ENCODE measurements around the gene GNAQ.
"Not testable (repeated sequence)": the region's sequence is repeated elsewhere in the genome, so short reads cannot be mapped to it uniquely, and the experiment has no call there.

GNAQ gene

DNA sequence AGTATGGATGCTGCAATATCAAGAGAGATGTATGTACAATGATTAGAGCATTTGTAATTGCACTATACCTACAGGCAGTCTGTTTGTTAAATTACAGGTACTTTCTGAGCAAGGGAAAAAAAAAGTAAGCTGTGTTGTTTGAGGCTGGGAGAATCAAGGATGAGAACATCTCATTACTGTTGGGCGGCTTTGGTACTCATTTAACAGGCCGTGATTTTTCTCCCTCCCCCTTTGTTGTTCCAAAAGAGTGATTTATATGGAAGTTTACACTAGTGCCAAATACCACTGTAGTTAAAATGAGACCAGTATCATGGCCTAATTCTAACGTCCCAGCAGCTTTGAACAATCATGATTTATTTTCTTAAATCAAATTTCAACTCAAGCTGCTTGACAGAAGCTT, 312.3 kb downstream of the GNAQ start:
- no peak for DNase-seq

DNA sequence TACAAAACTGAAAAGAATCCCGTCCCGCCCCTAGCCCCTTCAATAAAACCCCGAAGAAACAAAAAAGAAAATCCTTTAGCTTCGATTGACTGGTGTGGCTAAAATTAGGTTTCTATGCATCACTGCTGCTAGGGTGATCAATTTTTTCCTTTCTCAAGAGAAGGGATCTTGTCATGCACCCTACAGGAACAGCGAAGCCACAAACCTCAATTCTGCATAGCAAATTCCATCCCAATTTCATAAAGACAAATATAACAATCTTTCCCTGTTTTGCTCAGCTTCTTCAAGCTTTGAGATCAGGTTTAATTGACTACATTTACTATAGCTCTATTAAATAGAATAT, 313.3 kb downstream of the GNAQ start:
- not testable (repeated sequence) for DNase-seq

DNA sequence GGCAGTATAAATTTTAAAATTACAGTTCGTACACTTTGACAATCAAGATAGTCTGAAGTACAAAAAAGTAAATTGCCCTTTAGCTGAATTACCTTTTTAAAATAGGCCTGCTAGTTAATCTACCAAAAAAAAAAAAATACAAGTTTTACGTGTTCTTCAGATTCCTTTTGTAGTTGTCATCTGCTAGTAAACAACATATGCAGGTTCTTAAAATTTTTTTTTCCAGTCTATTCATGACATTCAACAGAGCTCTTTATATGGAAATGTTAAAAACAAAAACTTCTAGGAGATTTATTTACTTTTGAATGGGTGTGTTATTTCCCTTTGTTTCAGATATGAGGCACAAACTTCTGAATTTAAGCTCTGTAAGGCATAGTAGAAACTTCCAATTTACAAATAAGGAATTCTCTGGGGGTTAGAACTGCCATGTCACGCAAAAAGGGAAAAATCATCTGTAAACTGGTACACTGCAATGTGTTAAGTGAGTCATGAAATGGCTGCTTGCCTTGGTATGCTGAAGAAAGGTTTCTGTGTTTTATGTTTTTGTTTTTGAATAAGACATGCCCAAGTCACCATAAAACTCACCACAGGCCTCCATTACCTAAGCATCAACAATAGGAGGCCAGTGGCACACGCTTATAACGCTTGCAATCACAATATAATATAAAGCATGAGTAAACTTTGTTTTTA, 313.9 kb downstream of the GNAQ start:
- DNase-seq: not testable (repeated sequence)

DNA sequence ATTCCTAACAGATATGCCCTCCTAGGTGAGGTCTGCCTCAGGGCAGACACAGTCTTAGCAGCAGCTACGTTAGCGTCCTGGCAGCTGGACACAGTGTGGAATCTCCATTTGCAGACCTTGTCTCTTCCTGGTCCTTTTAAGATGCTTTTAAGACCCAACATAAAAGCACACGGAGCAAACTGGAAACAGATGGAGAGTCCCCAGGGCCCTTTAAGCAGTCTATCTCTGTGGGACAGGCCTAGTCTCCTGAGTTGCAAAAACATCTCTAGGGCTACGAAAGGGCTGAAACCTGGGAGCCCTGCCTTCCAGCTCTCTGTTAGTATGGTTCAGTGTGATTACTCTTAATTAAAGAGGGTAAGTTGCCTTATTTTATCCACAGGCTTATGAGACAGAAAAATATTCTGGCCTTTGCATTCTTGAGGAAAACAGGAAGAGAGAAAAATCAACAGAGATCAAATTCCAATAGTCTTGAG, 317.5 kb downstream of the GNAQ start:
- no peak for DNase-seq

DNA sequence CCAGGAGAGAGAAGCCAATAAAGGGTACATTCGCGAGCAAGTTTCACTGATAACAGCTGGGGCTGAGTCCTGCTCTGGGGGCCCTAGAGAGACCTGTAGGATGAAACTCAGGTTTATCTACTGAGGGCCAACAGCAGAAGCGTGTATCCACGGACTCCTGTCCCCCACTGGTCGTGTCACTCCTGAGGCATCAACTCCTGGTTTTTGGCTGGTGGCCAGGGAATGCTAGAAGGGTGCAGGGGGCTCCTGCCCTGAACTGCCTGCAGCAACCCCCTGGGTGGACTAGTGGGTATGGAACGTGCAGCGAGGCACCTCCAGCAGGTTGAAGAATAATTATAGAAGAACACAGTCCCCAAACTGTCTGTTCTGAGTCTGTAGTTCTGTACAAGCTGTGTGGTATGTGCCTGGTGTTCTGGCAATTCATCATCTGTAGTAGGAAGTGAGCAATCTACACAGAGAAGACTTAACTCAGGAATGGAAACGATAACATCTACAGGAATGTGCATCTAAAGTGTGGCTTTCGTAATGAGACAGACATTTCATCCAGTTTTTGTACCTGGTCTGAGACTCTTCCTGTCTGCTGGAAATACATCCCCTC, 319.0 kb downstream of the GNAQ start:
- DNase-seq: no peak

DNA sequence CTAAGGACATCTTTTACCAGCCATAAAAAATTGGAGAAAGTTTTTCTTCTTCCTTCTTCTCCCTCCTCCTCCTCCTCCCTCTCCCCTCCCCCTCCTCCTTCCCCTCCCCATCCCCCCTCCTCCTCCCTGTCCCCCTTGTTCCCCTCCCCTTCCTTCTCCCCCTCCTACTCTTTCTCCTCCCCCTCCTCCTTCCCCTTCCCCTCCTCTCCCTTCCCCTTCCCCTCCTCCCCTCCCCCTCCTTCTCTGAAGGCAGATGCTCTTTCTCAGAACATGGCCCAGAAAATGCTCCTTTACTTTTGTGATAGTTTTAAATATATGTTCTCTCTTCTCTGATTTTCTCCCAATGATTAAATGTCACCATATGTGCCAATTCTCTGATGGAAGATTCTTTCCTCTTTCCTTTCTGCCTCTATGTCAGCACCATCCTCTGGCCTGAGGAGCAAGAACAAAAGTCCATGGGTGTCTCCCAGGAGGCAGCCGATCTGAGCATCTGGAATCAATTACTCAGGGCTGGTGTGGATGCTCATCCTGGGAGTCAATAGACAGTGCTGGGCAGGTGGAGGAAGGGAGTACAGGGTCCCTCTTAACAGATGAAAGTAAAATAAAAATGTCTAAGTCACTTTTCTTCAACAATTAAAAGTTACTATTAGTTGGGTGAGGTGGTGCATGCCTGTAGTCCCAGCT, 320.5 kb downstream of the GNAQ start:
- DNase-seq: no peak

DNA sequence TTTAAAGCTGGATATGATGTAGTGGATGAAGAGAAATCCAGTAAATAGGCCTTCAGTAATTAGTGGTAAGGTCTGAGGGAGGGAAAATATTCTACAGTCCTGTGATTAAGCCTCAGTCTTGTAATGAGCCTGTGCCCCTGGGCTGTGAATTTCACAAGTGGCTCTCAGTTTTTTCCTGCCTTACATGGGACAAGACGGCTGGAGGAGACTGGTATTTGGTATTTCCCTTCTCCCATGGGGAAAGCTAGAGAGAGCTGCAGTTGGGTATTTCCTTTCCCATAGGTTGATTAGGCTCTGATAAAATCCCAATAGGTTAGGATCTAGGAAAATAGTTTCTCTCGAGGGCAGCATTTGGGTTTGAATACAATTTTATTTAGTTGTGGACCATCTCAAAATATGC, 321.3 kb downstream of the GNAQ start:
- no peak for DNase-seq

DNA sequence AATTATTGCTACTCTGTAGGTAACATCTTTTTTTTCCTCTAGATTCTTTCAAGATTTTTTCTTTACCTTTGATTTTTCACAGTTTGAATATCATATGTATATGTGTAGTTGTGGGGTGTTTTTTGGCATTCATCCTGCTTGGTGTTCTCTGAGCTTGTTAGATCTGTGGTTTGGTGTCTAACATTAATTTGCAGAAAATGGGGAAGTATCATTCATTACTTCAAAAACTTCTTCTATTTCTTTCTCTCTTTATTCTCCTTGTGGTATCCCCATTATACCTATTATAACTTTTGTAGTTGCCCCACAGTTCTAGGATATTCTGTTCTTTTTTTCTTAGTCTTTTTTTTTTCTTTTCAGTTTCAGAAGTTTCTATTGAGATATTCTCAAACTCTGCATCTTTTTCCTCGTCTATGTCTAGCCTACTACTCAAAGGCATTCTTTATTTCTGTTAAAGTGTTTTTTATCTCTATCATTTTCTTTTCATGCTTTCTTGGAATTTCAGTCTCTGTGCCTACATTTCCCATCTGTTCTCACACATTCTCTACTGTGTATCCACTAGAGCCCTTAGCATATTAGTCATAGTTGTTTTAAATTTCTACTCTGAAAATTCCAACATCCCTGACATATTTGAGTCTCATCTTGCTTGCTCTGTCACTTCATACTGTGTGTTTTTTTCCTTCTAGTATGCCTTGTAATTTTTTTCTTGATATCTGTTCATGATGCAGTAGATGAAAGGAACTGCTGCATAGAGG, 323.4 kb downstream of the GNAQ start:
- no peak for DNase-seq

DNA sequence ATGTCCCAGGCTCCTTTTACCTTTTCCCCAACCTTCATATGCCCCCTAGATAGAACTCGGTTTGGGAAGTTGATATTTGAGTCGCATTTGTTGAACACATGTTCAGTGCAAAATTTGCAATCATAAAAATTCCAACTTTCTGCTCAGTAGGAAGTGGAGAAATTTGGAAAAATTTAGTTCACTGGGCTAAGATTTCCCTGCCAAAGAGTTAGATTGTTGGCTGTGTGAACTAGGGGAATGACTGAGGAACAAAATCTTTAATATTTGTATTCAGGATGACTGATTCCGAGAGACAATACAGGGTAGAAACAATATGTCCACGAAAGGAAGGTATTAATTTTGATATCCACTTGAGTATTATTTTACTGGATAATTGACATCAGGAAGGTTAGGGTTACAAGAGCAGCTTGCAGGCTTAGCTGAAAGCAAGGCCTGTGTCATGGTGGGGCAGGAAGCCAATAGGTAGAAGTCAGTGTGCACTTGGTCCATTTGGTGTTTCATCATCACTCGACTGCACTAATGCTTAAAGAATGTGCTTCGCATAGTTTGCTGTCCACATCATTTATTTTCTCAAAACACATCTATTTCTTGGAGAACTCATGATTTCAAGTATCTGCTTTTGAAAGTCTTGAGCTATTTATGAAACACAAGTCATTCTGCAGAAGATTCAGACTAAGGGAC, 324.1 kb downstream of the GNAQ start:
- DNase-seq: no peak

DNA sequence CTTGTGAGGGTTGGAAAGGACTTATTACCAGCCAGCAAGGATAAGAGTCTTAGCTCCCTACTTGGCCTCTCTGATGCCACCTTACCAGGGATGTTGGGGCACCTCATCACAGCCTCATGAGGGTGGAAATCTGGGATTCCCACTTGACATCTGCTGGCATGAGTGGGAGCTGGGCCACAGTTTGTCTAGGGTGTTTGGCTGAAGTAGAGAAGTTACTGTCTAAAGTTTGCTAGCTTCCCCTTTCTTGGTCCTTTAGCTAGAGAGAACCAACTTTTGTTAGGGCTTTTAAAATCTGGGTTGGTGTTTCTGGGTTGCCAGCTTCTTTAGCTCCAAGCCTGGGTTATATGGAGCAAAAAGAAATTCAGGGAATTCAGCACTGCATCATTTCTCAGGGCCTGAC, 326.0 kb downstream of the GNAQ start:
- no peak for DNase-seq

DNA sequence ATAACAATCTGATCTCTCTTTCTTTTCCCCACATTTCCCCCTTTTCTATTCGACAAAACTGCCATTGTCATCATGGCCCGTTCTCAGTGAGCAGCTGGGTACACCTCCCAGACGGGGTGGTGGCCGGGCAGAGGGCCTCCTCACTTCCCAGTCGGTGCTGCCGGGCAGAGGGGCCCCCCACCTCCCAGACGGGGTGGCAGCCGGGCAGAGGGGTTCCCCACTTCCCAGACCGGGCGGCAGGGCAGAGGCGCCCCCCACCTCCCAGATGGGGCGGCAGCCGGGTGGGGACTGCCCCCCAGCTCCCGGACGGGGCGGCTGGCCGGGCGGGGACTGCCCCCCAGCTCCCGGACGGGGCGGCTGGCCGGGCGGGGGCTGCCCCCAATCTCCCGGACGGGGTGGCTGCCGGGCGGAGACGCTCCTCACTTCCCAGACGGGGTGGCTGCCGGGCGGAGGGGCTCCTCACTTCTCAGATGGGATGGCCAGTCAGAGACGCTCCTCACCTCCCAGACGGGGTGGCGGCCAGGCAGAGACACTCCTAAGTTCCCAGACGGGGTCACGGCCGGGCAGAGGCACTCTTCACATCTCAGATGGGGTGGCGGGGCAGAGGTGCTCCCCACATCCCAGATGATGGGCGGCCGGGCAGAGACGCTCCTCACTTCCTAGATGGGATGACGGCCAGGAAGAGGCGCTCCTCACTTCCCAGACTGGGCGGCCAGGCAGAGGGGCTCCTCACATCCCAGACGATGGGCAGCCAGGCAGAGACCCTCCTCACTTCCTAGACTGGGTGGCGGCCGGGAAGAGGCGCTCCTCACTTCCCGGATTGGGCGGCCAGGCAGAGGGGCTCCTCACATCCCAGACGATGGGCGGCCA, 328.9 kb downstream of the GNAQ start:
- not testable (repeated sequence) for DNase-seq

DNA sequence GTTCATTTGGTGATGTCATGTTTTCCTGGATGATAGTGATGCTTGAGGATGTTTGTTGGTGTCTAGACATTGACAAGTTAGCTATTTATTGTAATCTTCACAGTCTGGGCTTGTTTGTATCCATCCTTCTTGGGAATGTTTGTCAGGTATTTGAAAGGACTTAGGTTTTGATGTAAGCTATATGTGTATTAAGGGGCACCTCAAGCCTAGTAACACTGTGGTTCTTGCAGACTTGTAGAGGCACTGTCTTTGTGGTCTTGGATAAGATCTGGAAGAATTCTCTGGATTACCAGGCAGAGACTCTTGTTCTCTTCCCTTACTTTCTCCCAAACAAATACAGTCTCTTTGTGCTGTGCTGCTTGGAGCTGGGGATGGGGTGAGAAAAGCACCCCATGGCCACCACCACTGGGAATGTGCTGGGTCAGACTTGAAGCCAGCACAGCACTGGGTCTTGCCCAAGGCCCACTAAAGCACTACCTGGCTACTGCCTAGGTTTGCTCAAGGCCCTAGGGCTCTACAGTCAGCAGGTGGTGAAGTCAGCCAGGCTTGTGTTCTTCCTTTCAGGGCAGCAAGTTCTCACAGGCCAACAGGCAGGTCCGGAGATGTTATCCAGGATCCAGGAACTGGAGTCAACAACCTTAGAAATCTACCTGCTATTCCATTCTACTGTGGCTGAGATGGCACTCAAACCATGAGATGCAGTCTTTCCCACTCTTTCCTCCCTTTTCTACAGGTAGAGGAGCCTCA, 334.2 kb downstream of the GNAQ start:
- DNase-seq: no peak

DNA sequence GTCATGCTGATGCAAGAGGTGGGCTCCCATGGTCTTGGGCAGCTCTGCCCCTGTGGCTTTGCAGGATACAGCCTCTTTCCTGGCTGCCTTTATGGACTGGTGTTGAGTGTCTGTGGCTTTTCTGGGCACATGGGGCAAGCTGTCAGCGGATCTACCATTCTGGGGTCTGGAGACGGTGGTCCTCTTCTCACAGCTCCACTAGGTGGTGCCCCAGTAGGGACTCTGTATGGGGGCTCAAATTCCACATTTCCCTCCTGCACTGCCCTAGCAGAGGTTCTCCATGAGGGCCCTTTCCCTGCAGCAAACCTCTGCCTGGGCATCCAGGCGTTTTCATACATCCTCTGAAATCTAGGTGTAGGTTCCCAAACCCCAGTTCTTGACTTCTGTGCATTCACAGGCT, 340.9 kb downstream of the GNAQ start:
- DNase-seq: not testable (repeated sequence)

DNA sequence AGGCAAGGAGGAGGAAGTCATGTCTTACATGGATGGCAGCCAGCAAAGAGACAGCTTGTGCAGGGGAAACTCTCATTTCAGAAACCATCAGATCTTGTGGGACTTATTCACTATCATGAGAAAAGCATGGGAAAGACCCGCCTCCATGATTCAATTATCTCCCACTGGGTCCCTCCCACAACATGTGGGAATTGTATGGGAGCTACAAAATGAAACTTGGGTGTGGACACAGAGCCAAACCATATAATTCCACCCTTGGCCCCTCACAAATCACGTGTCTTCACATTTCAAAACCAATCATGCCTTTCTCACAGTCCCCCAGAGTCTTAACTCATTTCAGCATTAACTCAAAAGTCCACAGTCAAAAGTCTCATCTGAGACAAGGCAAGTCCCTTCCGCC, 341.5 kb downstream of the GNAQ start:
- DNase-seq: not testable (repeated sequence)

DNA sequence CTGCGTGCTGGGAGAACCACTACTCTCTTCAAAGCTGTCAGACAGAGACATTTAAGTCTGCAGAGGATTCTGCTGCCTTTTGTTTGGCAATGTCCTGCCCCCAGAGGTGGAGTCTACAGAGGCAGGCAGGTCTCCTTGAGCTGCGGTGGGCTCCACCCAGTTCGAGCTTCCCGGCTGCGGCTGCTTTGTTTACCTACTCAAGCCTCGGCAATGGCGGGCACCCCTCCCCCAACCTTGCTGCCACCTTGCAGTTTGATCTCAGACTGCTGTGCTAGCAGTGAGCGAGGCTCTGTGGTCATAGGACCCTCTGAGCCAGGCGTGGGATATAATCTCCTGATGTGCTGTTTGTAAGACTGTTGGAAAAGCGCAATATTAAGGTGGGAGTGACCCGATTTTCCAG, 343.9 kb downstream of the GNAQ start:
- DNase-seq: not testable (repeated sequence)

DNA sequence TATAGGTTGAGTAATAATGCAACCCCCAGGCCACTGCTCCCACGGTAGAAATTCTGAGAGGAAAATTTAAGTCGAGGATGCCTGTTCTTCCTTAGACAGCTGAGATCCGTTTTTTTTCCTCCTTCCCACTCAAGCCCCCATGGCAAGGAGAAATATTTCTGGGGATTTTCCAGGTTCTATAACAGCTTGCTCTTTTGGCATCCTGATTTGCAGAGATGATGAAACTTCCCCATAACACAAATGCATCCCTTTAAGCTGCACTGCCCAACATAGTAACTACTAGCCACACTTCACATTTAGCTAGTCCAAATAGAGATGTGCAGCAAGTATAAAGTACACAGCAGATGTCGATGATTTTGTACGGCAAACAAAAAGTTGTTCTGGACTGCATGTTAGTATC, 351.0 kb downstream of the GNAQ start:
- no peak for DNase-seq

DNA sequence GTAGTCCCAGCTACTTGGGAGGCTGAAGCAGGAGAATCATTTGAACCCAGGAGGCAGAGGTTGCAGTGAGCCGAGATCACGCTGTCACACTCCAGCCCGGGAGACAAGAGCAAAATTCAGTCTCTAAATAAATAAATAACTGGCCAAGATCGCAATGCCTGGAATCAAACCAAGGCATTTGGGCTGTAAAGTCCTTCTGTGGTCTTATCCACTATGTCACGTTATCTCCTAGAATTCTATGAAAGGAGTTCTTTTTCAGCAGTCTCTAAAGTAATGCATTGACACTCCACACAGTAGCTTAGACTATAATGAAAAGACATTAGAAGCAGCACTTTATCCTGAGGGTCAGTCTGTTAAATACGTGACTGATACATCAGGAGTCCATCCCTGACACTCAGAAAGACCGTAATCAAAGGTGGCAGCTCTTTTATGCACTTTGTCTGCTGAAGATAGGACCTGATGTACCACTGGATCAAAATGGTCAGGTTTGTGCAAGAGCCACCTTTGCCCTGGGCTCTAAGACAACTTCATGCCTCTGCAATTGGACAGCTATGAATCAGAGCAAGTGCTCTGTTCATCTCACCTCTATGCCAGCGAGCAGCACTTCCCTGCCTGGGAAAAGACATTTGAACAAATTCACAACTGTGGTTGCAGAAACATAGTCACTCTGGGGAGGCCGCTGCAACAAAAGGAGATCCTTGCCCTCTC, 351.8 kb downstream of the GNAQ start:
- no peak for DNase-seq

DNA sequence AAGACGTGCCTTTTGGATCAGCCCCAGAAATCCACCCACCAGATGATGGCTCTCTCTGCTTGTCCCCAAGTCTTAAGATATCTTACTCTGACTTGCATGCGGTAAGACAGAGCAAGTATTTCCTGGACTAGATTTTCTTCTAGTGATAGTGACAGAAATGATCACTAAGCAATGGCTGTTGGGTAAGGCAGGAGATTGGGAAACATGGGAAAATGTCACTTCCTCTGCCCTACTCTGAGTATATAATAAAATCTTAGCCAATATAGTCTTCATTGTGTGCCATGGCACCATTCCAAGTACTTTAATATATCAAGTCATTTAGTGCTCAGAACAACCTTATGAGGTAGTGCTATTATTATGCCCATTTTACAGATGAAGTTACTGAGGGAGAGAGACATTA, 352.5 kb downstream of the GNAQ start:
- no peak for DNase-seq

DNA sequence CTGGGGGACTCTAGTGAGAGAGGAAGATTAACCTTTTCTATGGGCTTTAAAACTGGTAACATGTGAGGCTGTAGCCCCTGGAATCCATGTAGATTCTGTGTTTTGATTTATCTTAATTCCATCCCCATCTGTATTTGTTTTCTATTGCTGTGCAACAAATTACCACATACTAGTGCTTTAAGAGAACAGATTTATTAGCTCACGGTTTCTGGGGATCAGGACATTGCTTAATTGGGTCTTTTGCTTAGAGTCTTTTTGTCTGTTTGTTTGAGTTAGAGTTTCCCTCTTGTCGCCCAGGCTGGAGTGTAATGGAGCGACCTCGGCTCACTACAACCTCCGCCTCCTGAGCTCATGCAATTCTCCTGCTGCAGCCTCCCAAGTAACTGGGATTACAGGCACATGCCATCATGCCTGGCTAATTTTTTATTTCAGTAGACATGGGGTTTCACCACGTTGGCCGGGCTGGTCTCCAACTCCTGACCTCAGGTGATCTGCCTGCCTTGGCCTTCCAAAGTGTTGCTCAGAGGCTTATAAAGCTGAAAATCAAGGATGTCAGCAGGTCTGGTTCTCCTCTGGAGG, 353.6 kb downstream of the GNAQ start:
- DNase-seq: no peak

DNA sequence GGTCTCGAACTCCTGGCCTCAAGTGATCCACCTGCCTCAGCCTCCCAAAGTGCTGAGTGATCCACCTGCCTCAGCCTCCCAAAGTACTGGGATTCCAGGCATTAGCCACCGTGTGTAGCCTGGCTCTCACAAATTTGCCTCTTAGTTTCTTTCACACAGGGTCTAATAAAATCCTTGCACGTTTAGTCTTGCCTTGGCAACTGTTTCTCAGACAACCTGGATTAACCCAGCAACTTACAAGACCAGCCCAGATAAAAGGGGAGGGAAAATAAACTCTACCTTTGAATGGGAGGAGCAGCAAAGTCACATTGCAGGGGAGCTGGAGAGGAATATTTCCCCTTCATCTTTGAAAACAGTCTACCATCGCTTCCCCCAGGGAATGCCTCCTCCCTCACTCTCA, 354.2 kb downstream of the GNAQ start:
- DNase-seq: no peak
